NCI-H748 treated with DMSO at 0.1 percent for 48 hours (cell line): ENCODE data around the gene CCNB1.
"Not testable (repeated sequence)": the region's sequence is repeated elsewhere in the genome, so short reads cannot be mapped to it uniquely, and the experiment has no call there.

Experiments
- DNase-seq: peaks from one replicate; lab custom pipeline; 2025; lab: John Stamatoyannopoulos, UW

Gene CCNB1

GRCh38 chr5:69166686-69167492, at the start of gene CCNB1:
TSS of gene CCNB1 (plus strand) at chr5:69167150. CDS start at chr5:69167263, 113 bp downstream.
- DNase-seq: peak; percentile 98

DNA sequence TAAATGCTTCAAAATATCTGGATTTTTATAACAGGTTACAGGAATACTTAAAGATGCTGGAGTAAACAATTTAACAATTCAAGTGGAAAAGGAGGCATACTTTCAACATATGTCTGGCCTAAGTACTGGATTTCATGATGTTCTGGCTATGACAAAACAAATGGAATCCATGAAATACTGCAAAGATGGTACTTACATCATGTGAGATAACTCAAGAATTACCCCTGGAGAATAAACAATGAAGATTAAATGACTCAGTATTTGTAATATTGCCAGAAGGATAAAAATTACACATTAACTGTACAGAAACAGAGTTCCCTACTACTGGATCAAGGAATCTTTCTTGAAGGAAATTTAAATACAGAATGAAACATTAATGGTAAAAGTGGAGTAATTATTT, 37.5 kb upstream of the CCNB1 start:
- DNase-seq: no peak

DNA sequence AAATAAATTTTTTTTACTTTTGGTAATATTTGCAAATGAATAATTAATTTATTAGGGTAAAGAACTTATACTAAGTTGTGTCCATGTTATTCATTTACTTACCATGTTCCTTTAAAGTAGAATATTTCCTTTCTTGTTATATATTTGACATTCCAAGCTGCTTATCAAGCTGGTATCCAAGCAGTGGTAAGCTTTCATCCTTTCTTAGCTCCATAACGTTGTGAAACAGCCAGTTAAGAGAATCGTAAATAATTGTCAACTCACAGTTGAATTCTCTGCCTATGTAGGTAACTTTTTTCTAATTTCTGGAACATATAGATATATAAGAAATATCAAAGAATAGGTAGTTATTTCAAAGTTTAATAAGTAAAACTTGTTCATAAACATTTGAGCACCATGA, 36.7 kb upstream of the CCNB1 start:
- no peak for DNase-seq

DNA sequence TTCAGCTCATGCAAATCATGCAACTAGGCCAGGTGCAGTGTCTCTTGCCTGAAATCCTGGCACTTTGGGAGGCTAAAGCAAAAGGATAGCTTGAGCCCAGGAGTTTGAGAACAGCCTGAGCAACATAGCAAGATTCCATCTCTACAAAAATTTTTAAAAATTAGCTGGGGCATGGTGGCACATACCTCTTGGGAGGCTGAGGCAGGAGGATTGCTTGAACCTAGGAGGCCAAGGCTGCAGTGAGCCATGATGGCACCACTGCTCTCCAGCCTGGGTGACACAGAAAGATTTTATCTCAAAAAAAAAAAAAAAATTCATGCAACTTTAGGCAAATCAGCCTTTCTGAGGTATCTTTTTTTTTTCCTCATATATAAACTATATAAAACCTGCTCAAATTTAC, 35.6 kb upstream of the CCNB1 start:
- DNase-seq: no peak

DNA sequence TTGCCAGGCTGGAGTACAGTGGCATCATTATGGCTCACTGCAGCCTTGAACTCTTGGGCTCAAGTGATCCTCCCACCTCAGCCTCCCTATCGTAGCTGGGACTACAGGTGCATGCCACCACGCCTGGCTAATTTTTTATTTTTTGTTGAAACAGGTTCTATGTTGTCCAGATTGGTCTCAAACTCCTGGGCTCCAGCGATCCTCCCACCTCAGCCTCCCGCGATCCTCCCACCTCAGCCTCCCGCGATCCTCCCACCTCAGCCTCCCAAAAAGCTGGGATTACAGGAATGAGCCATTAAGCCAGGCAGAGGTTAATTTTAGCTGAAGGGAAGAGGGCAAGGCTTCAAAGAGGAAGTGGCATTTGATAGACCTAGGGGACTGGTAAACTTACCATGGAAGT, 32.8 kb upstream of the CCNB1 start:
- no peak for DNase-seq

DNA sequence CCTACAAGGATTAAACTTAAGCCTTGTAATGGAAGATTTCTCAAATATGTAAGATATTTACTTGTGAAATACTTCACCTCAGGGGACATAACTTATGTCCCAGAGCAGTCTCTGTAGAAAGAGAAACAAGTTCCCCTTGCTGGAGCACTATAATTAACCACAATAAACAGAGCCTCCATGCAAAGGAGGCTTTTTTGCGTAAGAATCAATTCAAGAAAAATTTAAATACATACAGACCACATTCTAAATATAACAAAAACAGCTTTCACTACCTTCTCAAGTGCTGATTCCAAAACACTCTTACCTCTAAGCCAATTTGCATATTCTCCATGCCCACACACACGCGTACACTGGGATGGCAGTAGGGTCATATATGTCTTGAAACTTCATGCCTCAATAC, 30.7 kb upstream of the CCNB1 start:
- DNase-seq: no peak

GRCh38 chr5:69137208-69137607, 29.7 kb upstream of the CCNB1 start:
- not testable (repeated sequence) for DNase-seq

DNA sequence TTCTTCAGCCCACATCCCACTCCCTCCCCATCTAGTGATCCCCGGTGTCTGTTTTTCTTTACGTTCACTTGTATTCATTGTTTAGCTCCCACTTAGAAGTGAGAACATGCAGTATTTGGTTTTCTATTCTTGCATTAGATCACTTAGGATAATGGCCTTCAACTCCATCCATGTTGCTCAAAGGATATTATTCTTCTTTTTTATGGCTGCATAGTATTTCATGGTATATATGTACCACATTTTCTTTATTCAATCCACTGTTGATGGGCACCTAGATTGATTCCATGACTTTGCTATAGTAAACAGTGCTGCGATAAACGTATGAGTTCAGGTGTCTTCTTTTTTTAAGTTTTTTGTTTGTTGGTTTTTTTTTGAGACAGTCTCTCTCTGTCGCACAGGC, 29.1 kb upstream of the CCNB1 start:
- no peak for DNase-seq

DNA sequence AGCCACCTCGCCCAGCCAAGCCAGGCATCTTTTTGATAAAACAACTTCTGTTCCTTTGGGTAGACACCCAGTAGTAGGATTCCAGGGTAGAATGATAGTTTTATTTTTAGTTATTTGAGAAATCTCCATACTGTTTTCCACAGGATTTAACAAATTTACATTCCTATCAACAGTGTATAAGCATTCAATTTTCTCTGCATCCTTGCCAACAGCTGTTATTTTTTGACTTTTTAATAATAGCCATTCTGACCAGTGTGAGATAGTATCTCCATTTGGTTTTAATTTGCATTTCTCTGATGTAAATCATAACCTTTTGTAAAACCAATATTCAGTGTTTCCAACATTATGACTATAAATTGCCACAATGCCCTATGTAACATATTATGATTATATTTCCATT, 28.2 kb upstream of the CCNB1 start:
- no peak for DNase-seq

- DNase-seq: not testable (repeated sequence)
These were observed 26.7 kb upstream of the CCNB1 start for GRCh38 chr5:69140239-69140638.

DNA sequence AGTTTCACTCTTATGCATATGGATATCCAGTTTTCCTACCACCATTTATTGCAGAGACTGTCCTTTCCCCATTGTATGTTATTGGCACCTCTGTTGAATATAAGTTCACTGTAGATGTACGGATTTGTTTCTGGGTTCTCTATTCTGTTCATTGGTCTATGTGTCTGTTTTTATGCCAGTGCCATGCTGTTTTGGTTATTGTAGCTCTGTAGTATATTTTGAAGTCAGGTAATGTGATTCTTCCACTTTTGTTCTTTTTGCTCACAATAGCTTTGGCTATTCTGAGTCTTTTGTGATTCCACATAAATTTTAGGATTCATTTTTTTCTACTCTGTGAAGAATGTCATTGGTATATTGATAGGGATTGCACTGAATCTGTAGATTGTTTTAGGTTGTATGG, 26.1 kb upstream of the CCNB1 start:
- no peak for DNase-seq

- DNase-seq: not testable (repeated sequence)
These were observed 18.4 kb upstream of the CCNB1 start for GRCh38 chr5:69148576-69148975.

DNA sequence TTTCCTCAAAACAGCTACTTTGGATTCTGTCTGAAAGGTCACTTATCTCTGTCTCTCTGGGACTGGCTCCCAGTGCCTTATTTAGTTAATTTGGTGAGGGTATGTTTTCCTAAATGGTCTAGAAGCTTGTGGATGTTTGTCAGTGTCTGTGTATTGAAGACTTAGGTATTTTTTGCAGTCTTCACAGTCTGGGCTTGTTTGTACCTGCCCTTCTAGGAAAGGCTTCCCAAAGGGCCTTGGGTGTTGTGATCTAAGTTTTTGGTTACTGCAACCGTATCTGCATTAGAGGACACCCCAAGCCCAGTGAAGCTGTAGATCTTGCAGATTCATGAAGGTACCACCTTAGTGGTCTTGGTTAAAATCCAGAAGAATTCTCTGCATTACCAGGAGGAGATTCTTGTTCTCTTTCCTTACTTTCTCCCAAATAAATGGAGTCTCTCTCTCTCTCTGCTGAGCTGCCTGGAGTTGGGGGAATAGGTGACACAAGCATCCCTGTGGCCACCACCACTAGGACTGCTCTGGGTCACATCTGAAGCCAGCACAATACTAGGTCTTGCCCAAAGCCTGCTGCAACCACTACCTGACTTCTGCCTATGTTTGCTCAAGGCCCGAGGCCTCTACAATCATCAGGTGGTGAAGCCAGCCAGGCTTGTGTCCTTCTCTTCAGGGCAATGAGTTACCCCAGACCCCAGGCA, 17.8 kb upstream of the CCNB1 start:
- no peak for DNase-seq

- DNase-seq: no peak
These were observed 17.3 kb upstream of the CCNB1 start for GRCh38 chr5:69149676-69150010.

GRCh38 chr5:69152731-69153130, 14.2 kb upstream of the CCNB1 start:
- no peak for DNase-seq

GRCh38 chr5:69156456-69156855, 10.5 kb upstream of the CCNB1 start:
- no peak for DNase-seq

DNA sequence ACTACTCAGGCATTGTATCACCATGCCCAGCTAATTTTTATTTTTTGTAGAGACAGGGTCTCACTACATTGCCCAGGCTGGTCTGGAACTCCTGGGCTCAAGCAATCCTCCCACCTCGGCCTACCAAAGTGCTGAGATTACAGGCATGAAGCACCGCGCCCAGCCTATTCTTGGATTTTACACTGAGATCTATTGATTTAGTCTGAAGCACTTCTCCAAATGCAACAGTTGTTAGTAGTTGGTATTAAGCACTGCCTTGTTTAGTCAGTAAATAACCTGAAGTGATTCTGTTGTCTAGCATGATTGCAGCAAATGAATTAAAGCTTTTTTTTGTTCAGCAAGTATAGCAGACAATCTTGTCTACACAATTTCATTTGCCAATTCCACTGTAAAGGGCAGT, 8.9 kb upstream of the CCNB1 start:
- DNase-seq: no peak

DNA sequence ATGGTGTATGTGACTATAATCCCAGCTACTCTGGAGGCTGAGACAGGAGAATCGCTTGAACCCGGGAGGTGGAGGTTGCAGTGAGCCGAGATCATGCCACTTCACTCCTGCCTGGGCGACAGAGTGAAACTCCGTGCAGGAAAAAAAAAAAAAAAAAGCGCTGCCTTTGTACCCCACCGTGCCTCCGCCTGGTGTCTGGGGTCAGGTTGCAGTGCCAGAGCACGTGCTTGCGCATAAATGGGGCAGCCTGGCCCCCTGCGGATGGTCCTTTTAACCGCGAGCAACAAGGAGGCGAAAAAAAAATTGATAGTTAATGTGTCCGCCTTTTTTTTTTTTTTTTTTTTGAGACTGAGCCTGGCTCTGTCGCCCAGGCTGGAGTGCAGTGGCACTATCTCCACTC, 6.3 kb upstream of the CCNB1 start:
- no peak for DNase-seq

DNA sequence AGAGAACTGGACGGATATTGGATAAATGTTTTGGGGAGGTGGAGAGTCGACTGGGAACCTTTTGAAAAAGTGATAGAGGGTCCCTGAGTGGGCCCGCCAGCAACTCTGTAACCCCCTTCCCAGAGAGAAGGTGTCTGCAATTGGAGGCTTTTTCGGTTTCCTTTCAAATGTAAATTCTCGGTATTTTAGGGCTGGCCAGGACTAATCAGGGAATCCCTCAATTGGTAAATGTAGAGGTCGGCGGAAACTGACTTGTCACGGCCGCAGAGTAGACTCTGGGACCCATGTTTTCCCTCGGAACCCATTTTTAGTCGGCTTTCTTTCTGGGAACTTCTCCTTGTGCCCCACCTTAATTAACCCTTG, 524 bp downstream of the CCNB1 start:
- no peak for DNase-seq

DNA sequence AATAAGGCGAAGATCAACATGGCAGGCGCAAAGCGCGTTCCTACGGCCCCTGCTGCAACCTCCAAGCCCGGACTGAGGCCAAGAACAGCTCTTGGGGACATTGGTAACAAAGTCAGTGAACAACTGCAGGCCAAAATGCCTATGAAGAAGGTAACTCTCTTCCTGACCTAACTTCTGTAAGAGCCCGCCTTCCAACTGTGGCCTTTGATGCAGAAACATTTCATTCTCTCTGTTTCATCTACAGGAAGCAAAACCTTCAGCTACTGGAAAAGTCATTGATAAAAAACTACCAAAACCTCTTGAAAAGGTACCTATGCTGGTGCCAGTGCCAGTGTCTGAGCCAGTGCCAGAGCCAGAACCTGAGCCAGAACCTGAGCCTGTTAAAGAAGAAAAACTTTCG, 979 bp downstream of the CCNB1 start:
- no peak for DNase-seq

GRCh38 chr5:69170495-69170894, 3.5 kb downstream of the CCNB1 start:
- no peak for DNase-seq

GRCh38 chr5:69170969-69171368, 4.0 kb downstream of the CCNB1 start:
- DNase-seq: no peak

- not testable (repeated sequence) for DNase-seq
These were observed 14.8 kb downstream of the CCNB1 start for GRCh38 chr5:69181659-69182293.
